ENCODE data around the gene RNF14. TPM values are rescaled to one million over a fixed set of nuclear protein-coding genes. Genes with fewer than 3 reads are reported as not detected.

Gene RNF14
- total and polyA plus RNA-seq, 10 of the 15 experiments (the other 5 are each of a cell fraction or from before 2014, with no cell fraction given): 13.2 to 41.8 (median 28.3) TPM

DNA sequence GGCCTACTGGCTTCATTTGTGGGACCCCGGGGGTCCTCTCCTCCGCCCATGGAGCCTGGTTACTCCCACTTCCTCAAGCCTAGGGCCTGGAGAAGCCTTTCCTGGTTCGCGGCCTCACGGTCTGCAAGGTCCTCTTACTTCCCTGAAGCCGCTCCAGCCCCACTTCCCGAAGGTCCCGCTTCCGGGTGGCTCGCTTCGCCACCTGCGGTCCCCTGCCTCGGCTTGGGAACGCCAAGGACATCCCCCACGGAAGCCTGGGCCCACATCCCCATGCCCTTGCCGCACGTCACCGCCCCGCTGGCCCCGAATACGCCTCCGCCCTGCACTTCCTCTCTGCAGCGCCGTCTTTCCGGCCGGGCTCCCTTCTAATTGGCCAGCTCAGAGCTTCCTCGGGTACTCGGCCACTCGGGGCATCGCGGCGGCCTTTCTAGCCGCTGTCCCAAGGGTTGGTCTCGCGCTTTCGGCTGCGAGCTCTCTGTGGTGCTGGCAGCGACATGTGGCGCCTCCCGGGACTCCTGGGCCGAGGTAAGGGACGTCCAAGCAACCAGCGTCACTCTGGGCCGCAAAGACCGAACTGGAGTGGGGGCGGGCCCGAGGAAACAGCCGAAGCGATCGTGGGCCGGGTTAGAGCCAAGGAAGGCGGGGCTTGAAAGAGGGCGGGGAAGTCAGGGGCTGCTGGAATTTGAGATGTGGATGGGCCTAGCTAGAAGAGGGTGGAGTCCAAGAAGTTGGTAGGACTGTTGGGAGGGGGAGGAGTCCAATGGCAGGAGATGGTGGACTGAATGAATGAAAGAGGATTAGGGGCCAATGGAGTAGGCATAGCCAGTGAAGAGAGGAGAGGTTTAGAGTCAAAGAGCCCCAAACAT, 45.2 kb upstream of the RNF14 start, which contains the start of gene DELE1:
Gene DELE1, plus strand, starts transcription at position 424 of the 866 bp plus-strand sequence. Its CDS starts 71 bp downstream, at position 495.
- Histone ChIP-seq H3K4me1 (ENCODE audit: control insufficient read depth, insufficient read depth, low read length) (peaks cover 4% of the 10 kb centered on the region; the same call in 1 of the 2 replicates), H3K79me2 (ENCODE audit: control insufficient read depth, insufficient read depth, low read length) (peaks cover 11% of the 10 kb centered on the region), H4K20me1 (ENCODE audit: control insufficient read depth, insufficient read depth) (no peaks in the 10 kb centered on the region), H3K9ac (ENCODE audit: control insufficient read depth, insufficient read depth, low read length) (peak within 1 kb of the TSS; percentile 92), H2AFZ (ENCODE audit: control insufficient read depth, low read depth, low read length) (peak within 1 kb of the TSS; percentile 93), H3K36me3 (ENCODE audit: control insufficient read depth in 2 of 2, insufficient read depth in 2 of 2, low read length in 1 of 2) (peaks cover 3 to 10% of the 10 kb centered on the region in 2 experiments; a peak in 3 of 4 replicates), H3K27ac (ENCODE audit: control insufficient read depth, insufficient read depth) (peak within 1 kb of the TSS; percentile 90), H3K9me3 (replicated peaks; ENCODE audit: control insufficient read depth, insufficient read depth, low read length) (no peaks in the 10 kb centered on the region), H3K27me3 (replicated peaks in 1 of 2; ENCODE audit: control insufficient read depth in 2 of 2, insufficient read depth in 2 of 2, low read length in 1 of 2) (no peaks in the 10 kb centered on the region), H3K4me2 (ENCODE audit: control insufficient read depth, insufficient read depth) (peak within 1 kb of the TSS; percentile 83), H3K4me3 (peak within 1 kb of the TSS; percentile 94)
- peak; percentile 98 for ATAC-seq
- FAIRE-seq: peak; percentile 95
- peak; percentile 70 for DNase-seq (ENCODE audit: low read depth, low spot score)
- RAD21 ChIA-PET (ENCODE audit: unreplicated experiment): interaction anchor here (0.6 to 2.7 kb wide), 12 partner anchors 8 to 399 kb away, joined by 3 to 14 read pairs (median 4); partner anchors contain the start of genes HDAC3, RELL2 and RNF14
- in situ Hi-C loops (cut with MboI): no loop called here
- BruUV-seq (replicated peaks): TSS peak; percentile 65
- CTCF ChIA-PET: interaction anchor here (0.6 to 4.2 kb wide), 15 partner anchors 10 to 287 kb away, joined by 3 to 39 read pairs (median 3); partner anchors contain the start of genes HDAC3, RELL2 and RNF14
- SMC1A ChIA-PET (ENCODE audit: uncharacterized antibody, unreplicated experiment): interaction anchor here (0.6 to 4.1 kb wide), 8 partner anchors 9 to 306 kb away, joined by 3 to 26 read pairs (median 3); partner anchors contain the start of gene RNF14
- intact Hi-C loops (cut with micrococcal nuclease; ENCODE audit: unreplicated experiment): loop anchor here (2.0 kb wide), 1 partner anchor 45 kb away; the partner anchor contains the start of gene RNF14
- POLR2A ChIA-PET: interaction anchor here (0.5 to 1.9 kb wide), 10 partner anchors 10 to 360 kb away, joined by 3 to 22 read pairs (median 4); partner anchors contain the start of genes DIAPH1, FCHSD1, HDAC3 and RELL2
- 2% methylated on average over 49 of the region's 53 CpGs for WGBS (ENCODE audit: insufficient coverage, insufficient replicate concordance, low lambda C conversion rate, missing lambda C conversion rate)
- TF ChIP-seq CREM (IDR thresholded peaks at IDR 0.05; ENCODE audit: low read depth) (peak; percentile 73), SREBF2 (IDR thresholded peaks at IDR 0.05; ENCODE audit: low read length) (no peak), ZSCAN29 (IDR thresholded peaks at IDR 0.05) (no peak), YY1 (IDR thresholded peaks at IDR 0.05; ENCODE audit: low read depth, low read length) (peak; percentile 62; the same call in 1 of the 2 replicates), FOXK2 (IDR thresholded peaks at IDR 0.05) (no peak), BHLHE40 (IDR thresholded peaks at IDR 0.05; ENCODE audit: borderline replicate concordance in 1 of 2, low read depth in 2 of 2, low read length in 1 of 2) (peak in 1 of 2 experiments; percentile 41; a peak in 1 of 4 replicates), IKZF2 (IDR thresholded peaks at IDR 0.05) (peak; percentile 74 to 76), NFYB (IDR thresholded peaks at IDR 0.05; ENCODE audit: insufficient read depth, low read depth, low read length) (peak; percentile 72; the same call in 1 of the 2 replicates), GATAD2B (conservative IDR thresholded peaks at IDR 0.05; ENCODE audit: low read depth) (peak; percentile 92), MYC (IDR thresholded peaks at IDR 0.05; ENCODE audit: insufficient read depth, insufficient read length, insufficient replicate concordance, low read length, severe bottlenecking) (no peak), PAX5 (IDR thresholded peaks at IDR 0.05; ENCODE audit: borderline replicate concordance, low read depth, low read length) (no peak)
- TF ChIP-seq, protein P1, sequence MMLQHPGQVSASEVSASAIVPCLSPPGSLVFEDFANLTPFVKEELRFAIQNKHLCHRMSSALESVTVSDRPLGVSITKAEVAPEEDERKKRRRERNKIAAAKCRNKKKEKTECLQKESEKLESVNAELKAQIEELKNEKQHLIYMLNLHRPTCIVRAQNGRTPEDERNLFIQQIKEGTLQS (IDR thresholded peaks at IDR 0.05; ENCODE audit: borderline replicate concordance, extremely low read depth, low read depth, low read length): no peak
- TF ChIP-seq, protein P2, sequence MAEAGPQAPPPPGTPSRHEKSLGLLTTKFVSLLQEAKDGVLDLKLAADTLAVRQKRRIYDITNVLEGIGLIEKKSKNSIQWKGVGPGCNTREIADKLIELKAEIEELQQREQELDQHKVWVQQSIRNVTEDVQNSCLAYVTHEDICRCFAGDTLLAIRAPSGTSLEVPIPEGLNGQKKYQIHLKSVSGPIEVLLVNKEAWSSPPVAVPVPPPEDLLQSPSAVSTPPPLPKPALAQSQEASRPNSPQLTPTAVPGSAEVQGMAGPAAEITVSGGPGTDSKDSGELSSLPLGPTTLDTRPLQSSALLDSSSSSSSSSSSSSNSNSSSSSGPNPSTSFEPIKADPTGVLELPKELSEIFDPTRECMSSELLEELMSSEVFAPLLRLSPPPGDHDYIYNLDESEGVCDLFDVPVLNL (IDR thresholded peaks at IDR 0.05; ENCODE audit: low read depth, low read length): no peak
- TF ChIP-seq, protein P3, sequence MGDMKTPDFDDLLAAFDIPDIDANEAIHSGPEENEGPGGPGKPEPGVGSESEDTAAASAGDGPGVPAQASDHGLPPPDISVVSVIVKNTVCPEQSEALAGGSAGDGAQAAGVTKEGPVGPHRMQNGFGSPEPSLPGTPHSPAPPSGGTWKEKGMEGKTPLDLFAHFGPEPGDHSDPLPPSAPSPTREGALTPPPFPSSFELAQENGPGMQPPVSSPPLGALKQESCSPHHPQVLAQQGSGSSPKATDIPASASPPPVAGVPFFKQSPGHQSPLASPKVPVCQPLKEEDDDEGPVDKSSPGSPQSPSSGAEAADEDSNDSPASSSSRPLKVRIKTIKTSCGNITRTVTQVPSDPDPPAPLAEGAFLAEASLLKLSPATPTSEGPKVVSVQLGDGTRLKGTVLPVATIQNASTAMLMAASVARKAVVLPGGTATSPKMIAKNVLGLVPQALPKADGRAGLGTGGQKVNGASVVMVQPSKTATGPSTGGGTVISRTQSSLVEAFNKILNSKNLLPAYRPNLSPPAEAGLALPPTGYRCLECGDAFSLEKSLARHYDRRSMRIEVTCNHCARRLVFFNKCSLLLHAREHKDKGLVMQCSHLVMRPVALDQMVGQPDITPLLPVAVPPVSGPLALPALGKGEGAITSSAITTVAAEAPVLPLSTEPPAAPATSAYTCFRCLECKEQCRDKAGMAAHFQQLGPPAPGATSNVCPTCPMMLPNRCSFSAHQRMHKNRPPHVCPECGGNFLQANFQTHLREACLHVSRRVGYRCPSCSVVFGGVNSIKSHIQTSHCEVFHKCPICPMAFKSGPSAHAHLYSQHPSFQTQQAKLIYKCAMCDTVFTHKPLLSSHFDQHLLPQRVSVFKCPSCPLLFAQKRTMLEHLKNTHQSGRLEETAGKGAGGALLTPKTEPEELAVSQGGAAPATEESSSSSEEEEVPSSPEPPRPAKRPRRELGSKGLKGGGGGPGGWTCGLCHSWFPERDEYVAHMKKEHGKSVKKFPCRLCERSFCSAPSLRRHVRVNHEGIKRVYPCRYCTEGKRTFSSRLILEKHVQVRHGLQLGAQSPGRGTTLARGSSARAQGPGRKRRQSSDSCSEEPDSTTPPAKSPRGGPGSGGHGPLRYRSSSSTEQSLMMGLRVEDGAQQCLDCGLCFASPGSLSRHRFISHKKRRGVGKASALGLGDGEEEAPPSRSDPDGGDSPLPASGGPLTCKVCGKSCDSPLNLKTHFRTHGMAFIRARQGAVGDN (IDR thresholded peaks at IDR 0.05): peak; percentile 75
